ENCODE data around the gene NYNRIN.
A peak's percentile ranks its signal among the peaks of the same experiment; 100 is the strongest.
"Not testable (repeated sequence)": the region's sequence is repeated elsewhere in the genome, so short reads cannot be mapped to it uniquely, and the experiment has no call there.

Gene NYNRIN

DNA sequence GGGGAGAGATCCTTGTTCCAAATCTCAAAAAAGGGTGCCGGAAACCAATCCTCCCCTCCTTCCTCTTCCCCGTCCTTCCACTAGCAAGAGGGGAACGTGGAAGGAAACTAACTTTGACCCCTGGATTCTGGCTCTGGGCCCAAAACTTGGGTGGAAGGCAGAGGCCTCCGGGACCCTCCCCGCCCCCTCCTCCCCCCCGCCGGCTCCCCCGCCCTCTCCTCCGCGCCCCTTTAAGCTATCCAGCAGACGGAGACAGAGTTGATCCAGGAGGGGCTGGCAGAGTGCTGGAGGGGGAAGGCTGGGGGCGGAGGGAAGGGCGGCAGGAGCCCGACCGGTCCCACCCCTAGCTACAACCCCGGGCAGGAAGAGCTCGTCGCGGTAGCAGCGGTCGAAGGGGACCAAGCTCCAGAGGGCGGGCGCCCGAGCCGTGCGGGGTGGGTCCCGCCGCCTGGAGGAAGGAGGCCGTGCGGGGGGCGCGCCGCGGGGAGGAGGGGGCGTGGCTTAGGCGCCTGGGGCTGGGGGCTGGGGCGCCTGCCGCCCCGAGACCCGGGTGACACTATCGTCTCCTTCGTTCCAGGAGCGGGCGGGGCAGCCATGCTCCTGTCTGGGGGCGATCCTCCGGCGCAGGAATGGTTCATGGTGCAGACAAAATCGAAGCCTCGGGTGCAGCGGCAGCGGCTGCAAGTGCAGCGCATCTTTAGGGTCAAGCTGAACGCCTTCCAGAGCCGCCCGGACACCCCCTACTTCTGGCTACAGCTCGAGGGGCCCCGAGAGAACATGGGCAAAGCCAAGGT, at the start of gene NYNRIN:
Gene NYNRIN, plus strand, starts transcription at position 351 of the 794 bp plus-strand sequence. Its CDS starts 244 bp downstream, at position 595.
- DNase-seq (ENCODE audit: low spot score), result peak; percentile 23

DNA sequence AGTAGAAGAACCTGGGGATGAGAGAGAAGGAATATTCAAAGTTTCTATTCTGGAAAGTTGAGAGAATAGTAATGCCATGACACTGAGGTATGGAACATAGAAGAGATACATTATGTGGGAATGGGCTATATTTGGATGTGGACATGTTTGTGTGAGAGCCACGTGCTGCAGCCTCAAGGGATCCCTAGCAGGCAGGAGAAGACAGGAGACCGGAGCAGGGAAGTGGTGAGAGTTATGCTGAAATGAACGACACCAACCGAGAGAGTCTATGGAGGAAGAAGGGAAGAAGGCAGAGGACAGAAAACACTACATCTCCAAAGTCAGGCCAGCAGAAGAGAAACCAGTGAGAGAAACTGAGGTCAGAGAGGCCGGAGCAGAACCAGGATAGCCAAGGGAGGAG, 49.1 kb upstream of the NYNRIN start:
- DNase-seq (ENCODE audit: low spot score), result no peak

DNA sequence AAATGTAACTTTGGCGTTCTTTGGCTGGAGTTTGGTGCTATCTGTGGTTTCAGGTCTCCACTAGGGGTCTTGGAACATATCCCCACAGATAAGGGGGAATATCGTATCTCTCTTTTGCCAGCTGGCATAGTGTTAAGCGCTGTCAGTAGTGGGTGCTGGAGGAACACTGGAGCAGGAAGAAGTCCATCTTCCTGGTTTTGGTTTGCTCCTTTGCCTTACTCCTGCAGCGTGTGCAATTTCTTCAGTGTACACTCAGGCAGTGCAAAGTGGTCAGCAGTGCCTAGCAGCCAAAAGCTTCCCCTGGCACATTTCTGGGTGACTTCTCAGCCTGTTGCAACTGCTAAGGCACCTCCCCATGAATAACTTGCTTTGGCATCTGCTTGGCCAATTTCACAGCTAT, 47.3 kb upstream of the NYNRIN start:
- no peak for DNase-seq (ENCODE audit: low spot score)

DNA sequence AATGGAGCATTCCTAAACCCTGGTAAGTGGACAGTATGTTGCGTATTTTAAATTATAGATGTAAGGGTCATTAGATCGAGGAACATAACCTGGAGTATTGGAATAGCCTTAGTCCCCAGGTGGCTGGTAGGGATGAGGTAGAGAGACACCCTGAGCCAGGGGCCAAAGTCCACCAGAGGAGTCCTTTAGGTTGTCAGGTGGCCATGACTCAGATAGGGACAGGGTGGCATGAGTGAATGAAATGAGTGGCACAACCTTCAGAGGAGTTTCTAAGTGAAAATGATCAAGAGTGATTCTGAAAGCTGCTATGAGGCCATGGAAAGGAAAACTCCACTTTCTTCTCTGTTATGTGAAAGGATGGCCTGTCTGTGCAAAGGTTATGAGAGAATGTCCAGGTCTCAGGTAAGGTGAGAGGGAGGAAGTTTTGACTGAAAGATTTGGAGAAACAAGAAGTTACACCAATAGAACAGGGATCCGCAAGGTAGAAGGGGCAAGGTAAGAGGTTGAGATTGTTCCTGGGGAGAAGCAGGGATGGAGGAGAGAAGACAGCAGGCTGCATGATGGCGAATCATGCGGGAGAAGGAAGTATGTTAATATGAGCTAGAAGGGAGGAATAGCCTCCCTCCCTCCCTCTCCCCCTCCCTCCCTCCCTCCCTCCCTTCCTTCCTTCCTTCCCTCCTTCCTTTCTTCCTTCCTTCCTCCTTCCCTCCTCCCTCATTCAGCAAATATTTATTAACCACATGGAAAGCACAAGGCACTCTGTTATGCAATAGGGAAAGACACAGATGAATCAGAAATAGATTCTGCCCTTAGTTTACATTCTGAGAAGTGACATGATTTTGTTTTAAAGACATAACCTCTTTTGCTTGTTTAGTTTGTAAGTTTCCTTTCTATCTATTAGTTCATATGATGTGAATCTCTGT, 45.0 kb upstream of the NYNRIN start:
- peak; percentile 81 for DNase-seq (ENCODE audit: low spot score)

DNA sequence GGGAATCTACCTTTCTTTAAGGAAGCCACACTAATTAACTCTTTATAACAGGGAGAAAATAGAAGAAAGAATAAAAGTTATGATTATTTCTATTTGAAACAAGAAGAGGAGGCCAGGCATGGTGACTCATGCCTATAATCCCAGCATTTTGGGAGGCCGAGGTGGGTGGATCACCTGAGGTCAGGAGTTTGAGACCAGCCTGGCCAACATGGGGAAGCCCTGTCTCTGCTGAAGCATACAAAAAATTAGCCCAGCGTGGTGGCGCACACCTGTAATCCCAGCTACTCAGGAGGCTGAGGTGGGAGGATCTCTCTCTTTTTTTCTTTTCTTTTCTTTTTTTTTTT, 44.3 kb upstream of the NYNRIN start:
- not testable (repeated sequence) for DNase-seq (ENCODE audit: low spot score)

DNA sequence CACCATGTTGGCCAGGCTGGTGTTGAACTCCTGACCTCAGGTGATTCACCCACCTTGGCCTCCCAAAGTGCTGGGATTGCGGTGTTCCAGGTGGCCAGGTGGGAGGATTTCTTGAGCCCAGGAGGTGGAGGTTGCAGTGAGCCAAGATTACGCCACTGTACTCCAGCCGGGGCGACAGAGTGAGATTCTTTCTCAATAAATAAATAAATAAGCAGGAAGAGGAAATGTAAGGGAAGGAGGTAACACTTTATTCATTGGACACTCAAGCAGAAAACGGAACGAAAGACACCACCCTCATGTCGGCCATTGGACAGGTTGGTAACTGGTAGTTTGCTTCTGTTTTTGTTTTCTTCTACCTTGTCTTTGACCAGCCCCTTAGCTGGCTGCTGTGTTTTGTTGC, 43.8 kb upstream of the NYNRIN start:
- no peak for DNase-seq (ENCODE audit: low spot score)

DNA sequence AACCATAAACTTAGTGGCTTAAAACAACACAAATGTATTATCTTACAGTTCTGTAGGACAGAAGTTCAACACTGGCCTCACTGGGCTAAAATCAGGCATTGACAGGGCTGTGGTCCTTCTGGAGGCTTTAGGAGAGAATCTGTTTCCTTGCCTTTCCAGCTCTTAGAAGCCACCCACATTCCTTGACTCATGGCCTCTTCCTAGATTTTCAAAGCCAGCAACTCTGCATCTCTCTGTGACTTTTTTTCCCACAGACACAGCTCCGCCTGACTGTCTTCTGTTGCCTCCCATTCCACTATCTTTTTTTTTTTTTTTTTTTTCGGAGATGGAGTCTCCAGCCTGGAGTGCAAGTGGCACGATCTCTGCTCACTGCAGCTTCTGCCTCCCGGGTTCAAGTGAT, 42.6 kb upstream of the NYNRIN start:
- DNase-seq (ENCODE audit: low spot score), result no peak

DNA sequence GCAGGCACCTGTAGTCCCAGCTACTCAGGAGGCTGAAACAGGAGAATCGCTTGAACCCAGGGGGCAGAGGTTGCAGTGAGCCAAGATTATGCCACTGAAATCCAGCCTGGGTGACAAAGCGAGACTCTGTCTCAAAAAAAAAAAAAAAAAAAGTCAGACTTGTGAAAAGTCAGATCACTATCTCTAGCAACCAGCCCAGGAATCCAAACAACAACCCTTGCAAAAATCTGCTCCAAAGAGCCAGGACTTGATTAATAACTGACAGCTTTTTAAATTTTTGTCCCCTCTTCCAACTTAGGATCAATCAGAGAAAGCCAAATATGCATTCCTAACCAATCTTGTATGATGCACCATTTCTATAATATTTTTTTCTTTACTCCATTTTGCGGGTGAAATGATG, 38.5 kb upstream of the NYNRIN start:
- DNase-seq (ENCODE audit: low spot score), result no peak

DNA sequence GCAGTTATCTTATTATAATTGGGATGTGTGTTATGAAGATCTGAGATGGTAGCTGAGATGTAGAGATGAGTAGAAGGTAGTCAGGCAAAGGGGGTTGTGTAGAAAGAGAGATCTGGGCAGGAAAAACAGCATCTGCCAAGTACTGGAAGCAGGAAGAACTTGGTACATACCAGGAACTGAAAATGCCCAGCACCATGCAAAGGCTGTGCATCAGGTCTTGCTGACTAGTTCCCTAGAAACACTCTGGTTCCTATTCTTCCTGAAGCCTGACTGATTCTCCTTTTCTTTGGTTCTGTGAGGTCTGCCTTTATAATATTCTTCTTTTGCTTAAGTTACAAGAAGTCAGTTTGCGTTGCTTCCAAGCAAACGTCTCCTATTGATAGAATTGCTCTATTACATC, 37.5 kb upstream of the NYNRIN start:
- no peak for DNase-seq (ENCODE audit: low spot score)

DNA sequence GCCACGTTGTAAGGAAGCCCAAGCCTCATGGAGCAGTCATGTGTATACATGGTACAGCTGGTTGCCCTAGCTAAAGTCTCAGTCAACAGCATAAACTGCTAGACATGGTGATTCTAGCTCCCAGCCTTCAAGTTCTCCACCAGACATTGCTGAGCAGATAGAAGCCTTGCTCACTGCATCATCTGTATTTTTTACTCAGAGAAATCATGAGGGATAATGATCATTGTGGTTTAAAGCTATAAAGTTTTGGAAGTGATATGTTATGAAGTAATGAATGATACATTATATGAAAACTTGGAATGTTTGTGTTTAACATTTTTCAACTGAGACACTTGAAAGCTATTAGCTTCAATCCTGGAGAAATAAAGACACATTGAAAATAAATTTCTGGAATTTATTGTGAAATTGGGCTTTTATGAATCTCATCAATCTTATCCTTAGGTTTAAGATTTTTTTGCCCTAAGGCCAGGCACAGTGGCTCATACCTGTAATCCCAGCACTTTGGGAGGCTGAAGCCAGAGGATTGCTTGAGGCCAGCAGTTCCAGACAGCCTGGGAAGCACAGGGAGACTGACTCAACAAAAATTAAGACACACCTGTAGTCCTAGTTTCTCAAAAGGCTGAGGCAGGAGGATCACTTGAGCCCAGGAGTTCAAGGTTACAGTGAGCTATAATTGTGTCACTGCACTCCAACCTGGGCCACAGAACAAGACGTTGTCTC, 36.4 kb upstream of the NYNRIN start:
- no peak for DNase-seq (ENCODE audit: low spot score)

DNA sequence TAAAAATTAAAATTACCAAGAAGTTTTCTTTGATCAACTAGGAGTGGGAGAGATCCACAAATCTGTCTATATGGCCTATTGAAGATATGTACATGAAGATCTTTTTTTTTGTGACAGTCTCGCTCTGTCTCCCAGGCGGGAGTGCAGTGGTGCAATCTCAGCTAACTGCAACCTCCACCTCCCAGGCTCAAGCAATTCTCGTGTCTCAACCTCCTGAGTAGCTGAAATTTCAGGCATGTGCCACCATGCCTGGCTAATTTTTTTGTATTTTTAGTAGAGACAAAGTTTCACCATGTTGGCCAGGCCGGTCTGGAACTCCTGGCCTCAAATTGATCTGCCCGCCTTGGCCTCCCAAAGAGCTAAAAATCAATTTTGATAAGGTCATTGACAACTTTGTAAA, 35.4 kb upstream of the NYNRIN start:
- no peak for DNase-seq (ENCODE audit: low spot score)

DNA sequence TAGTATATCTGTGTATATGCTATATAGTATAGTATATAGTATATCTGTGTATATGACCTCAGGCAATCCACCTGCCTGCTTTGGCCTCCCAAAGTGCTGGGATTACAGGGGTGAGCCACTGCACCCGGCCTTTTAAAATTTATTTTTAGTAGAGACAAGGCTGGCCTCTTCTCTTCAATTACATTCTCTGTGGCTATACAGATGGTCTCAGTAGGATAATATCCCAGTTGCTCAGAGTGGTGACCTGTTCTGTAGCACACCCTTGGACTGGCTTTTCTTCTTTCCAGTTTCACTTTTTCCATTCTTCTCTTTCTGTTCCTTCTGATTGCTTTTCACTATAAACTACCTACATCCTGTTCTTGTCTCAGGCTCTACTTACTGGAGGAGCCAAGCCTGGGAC, 34.0 kb upstream of the NYNRIN start:
- DNase-seq (ENCODE audit: low spot score), result no peak

DNA sequence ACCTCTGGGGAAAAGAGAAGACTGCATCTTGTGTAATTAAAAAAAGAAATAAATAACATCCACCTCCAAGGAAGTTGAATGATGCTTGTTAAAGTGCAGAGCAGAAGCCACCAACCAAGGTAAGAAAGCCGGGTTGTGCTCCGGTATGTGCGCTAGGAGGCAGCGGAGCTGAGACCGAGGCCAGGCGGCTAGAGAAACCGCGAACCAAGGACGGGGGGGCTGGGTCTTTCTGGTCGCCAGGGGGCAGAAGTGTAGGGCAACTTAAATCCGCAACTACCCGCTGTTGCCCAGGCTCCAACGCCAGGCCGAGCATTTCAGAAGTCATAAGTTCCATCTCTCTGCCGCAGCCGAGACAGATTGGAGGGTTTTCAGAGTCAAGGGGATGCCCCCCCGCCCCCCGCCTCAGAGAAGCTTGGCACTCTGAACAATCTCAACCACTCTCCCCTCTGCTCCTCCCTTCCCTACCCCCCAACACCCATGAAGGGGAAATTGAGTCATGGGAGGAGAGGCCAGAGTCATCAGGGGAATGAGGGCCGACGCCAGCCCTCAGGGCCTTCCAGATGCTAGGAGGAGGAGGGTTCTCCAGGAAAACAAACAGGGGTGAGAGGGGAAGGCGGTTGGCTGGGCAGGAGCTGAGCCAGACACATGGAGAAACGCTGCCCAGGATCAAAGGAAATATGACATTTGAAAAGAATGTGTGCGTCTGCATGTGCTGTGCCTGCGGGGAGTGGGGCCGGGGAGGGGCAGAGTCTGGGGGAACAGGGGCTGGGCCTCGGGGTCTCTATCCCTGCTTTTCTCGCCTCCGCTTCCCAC, 33.0 kb upstream of the NYNRIN start:
- peak; percentile 31 for DNase-seq (ENCODE audit: low spot score)

DNA sequence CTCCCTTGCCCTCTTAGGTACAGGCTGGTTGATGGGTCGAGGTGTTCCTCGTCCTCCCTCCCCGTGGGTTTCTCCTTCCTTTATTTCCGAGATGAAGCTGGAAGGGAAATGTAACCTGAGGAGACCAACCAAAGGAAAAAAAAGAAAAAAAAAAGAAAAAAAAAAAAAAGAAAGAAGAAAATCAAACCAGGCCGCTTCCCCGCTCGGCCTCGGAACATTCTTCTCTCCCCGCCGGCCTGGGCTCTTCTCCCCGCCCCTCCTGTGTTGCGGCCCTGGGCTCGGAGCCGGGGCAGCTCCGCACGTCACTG, 32.4 kb upstream of the NYNRIN start:
- no peak for DNase-seq (ENCODE audit: low spot score)

DNA sequence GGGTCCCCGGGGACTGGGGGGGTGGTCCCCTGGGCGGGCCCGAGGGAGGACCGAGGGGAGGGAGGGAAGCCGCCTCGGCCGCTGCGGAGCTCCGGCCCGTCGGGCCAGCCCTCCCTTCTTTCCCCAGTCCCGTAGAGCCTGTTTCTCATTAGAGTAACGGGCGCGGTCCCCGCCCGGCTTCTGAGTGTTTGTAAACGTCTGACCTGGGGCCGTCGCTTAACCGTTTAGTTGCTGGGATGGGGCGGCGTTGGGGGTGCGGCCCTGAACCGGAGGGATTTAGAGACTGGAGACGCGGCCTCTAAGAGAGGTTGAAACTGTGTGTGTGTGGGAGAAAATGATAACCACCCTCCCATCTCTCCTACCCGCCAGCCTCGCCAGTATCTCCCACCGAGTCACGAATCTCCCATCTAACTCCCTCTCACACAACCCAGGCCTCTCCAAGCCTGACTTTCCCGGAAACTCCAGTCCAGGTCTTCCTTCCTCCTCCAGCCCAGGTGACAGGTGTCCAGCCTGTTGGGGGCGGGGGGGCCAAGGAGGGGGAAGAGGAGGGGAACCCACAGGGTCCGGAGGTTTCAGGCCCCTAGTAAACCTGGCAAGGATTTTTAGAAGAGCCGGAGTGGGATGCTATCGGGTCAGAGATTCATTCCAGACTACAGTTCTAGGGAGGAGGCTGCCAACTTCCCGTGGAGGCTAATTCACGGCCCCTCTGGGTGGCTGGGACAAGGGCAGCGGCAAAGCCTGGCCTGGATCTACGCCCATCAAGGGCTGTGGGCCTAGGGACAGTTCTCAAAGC, 31.9 kb upstream of the NYNRIN start:
- peak; percentile 86 for DNase-seq (ENCODE audit: low spot score)

DNA sequence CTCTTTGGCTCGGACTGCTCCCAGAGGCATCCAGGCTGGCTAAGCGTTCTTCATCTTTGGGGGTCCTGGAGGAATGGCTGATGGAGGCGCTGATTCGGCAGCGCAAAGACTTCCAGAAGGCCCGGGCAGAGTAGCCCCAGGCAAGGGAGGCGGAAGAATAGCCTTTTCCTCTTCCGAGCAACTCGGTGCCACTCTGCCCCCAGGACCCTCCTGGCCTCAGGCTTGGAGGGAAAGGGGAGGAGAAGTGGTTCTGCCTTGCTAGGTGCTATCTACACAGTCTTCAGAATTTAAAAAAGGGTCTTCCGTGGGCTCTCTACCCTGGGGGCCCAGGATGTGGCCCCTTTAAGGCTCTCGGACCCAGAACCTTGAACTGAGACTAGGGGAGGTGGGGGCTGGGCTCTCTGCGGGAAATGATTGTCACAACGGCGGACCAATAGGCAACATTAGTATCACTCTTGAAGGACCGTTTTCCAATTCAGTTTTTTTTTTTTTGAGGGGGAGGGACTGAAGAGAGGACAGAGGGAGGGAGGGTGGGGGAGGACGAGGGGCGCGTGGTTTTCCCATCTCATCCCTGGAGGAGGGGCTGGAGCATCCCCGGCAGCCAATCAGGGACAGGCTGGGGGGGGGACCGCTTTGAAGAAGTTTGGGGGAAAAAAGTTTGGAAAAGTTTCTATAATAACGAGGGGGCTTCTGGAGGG, 31.1 kb upstream of the NYNRIN start, which contains the start of gene NFATC4:
Gene NFATC4, plus strand, starts transcription at position 671 of the 698 bp plus-strand sequence. CDS start 157 bp downstream, outside the sequence.
- DNase-seq (ENCODE audit: low spot score), result no peak

DNA sequence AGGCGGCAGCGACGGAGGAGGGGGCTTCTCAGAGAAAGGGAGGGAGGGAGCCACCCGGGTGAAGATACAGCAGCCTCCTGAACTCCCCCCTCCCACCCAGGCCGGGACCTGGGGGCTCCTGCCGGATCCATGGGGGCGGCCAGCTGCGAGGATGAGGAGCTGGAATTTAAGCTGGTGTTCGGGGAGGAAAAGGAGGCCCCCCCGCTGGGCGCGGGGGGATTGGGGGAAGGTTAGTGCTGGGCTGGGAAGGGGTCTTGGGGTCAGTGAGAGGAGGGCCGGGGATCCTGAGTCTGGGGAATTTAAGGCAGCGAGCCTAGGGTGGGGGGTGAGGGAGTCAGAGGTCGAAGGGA, 30.6 kb upstream of the NYNRIN start:
- no peak for DNase-seq (ENCODE audit: low spot score)

DNA sequence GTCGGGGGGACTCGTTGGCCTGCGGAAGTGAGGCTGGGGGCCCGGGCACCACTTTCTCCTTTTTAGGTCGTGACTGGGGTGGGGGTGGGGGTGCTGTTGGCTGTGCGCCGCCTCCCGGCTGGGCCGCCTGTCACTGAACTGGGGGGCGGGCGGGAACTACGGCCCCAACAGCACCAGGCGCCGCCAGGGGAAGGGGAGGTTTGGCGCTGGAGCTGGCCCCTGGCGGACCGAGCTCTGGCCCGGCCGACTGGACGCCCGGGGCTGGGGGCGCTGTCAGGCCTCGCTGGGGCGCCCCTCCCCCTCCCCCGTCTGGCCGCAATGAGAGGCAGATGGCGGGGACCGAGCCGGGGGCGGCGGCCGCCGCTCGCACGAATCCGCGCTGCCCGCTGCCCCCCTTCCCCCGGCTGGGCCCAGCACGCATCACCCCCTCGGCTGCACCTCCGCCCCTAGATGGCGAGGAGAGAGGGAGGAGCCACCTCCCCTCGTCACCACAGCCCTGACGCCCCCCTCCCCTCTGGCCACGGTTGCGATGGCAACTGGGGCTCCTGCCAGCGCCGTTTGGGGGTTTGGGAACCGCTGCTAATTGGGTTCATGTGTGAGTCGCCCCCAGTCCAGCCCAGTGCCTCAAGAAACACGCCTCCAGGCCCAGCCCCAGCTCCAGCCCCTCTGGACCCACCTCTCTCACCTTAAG, 30.1 kb upstream of the NYNRIN start:
- no peak for DNase-seq (ENCODE audit: low spot score)

DNA sequence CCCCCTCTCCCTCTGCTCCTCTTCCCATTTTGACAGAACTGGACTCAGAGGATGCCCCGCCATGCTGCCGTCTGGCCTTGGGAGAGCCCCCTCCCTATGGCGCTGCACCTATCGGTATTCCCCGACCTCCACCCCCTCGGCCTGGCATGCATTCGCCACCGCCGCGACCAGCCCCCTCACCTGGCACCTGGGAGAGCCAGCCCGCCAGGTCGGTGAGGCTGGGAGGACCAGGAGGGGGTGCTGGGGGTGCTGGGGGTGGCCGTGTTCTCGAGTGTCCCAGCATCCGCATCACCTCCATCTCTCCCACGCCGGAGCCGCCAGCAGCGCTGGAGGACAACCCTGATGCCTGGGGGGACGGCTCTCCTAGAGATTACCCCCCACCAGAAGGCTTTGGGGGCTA, 29.3 kb upstream of the NYNRIN start:
- DNase-seq (ENCODE audit: low spot score), result no peak
